ENCODE measurements around the gene THOP1.
A peak's percentile ranks its signal among the peaks of the same experiment; 100 is the strongest.

THOP1 gene

GRCh38 chr19:2785244-2785997 lies at the start of gene THOP1:
Gene THOP1 (plus strand): TSS chr19:2785503. CDS start chr19:2785663, 160 bp downstream.
- peak; percentile 100 for DNase-seq (ENCODE audit: low spot score)

DNA sequence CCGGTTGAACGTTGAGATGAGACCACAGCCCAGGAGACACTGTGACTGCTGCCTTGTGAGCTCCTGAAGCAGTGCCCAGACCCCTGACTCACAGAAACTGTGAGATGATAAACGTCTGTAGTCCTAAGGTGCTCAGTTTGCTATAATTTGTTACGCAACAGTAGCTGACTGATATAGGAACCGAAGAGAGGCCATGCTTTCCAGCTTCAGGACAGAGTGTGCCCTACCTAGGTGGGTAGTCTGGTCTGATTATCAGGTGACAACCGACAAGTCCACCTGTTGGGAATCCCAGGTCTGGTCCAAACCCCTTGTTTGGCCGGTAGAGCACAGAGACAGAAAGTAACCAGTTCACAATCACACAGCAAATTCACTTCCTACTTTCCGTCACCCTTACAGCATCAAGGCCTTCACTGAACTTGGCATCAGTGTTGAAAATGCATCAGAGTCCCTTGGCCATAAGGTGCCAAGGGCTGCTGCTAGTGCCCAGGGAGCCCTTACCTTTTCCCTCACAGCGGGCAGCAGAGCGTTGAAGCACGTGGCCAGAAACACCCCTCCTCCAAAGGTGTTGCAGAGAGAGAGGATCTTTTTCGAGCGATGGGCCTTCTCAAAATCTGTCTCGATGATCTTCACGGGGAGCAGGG lies 48.6 kb upstream of the THOP1 start:
- DNase-seq (ENCODE audit: low spot score) = no peak

DNA sequence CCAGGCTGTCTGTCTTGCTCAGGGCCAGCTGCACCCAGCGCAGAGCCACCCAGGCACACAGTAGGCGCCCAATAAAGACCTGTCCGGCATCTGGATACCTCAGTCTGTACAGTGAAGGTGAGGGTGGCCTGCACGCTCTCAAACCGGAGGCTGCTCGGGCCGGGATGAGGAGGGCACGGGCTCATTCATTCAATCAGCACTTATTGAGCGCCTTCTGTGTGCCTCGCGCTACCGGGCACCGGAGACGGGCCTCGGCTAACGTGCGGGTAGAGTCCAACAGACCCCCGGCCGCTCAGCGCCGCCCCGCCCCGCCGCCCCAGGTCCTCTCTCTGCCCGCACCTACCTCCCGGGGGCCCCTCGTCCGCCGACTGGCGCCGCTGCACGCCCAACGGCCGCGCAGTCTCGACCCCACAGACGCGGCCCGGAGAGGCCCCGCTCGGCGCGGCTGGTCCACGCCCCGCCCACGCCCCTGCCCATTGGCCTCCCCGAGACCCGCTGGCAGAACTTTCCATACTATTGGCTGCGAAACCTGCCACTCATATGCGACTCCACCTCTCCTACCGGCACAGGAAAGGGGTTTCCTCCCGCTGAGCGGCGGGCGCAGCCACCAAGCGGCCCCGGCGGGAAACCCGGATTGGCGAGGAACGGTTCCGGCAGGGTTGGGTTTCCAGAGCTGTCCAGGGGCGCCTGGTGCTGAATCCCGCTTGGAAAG lies 45.5 kb upstream of the THOP1 start, which contains the start of gene SLC39A3:
SLC39A3 (minus strand) TSS at position 416 of the 712 bp plus-strand sequence. CDS start 2,760 bp downstream, outside the sequence.
- DNase-seq (ENCODE audit: low spot score) = peak; percentile 100

- no peak for DNase-seq (ENCODE audit: low spot score)
Observed at GRCh38 chr19:2740314-2740656, 45.0 kb upstream of the THOP1 start.

DNA sequence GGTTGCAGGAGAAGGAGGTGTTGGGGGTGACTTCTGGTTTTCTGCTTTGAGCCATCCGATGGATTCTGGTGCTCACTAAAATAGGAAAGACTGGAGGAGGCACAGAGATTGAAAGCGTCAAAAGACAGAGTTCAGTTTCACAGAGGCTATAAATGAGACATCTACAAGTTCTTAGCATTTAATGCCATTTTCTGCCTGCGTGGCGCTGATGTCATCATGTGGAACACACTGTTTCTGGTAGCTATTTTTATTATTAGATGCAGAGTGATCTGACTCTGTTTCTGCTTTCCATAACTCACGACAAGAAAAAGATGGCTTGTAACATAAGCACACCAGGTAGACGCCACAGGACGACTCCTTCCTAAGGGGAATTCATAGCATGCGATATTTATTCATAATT lies 42.2 kb upstream of the THOP1 start:
- no peak for DNase-seq (ENCODE audit: low spot score)

DNA sequence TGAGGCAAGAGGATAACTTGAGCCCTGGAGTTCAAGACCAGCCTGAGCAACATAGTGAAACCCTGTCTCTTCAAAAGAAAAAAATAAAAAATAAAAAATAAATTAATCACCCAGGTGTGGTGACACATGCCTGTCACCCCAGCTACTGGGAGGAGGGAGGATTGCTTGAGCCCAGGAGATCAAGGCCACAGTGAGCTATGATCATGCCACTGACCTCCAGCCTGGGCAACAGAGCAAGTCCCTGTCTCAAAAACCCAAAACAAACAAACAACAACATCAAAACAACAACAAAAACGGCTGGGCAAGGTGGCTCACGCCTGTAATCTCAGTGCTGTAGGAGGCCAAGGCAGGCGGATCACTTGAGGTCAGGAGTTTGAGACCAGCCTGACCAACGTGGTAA lies 41.2 kb upstream of the THOP1 start:
- no peak for DNase-seq (ENCODE audit: low spot score)

- DNase-seq (ENCODE audit: low spot score) = no peak
Observed at GRCh38 chr19:2747349-2747748, 38.0 kb upstream of the THOP1 start.

DNA sequence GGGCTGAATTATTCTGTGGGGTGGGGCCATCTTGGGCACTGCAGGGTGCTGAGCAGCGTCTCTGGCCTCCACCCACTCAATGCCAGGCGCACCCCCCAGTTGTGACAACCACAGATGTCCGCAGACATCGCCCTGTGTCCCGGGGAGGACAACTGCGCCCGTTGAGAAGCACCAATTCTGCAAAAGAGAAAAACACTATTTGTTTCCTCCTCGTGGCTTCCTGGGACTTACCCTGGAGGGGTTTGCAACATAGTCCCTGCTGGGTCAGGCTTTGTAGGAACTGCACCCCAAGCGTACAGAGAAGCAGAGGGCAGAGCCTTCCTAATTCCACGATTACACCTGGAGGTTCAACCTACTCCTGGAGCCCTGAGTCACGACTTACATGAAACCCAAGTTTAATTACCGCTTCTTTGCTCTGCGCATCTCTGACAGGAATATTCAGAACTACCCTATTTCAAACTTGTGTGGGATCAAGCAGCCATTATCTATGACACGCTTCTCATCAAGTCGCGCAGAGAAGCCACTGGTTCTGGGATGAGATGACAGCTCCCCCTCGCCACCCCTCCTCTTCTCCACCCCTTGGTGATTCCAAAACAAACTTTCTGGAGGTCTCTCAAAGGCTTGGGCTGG lies 34.4 kb upstream of the THOP1 start:
- DNase-seq (ENCODE audit: low spot score) = no peak

DNA sequence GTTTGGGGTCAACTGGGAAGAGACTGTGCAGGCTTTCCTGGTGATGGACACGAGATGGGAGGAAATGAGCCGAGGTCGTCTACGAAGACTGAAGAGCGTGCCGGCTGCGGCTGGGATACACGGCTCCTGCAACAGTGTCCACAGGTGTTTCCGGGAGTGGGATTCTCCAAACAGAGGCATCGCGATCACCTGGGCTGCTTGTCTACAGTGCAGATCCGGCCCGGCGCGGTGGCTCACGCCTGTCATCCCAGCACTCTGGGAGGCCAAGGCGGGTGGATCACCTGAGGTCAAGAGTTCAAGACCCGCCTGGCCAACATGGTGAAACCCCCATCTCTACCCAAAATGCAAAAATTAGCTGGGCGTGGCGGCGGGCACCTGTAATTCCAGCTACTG lies 33.9 kb upstream of the THOP1 start:
- DNase-seq (ENCODE audit: low spot score) = no peak

DNA sequence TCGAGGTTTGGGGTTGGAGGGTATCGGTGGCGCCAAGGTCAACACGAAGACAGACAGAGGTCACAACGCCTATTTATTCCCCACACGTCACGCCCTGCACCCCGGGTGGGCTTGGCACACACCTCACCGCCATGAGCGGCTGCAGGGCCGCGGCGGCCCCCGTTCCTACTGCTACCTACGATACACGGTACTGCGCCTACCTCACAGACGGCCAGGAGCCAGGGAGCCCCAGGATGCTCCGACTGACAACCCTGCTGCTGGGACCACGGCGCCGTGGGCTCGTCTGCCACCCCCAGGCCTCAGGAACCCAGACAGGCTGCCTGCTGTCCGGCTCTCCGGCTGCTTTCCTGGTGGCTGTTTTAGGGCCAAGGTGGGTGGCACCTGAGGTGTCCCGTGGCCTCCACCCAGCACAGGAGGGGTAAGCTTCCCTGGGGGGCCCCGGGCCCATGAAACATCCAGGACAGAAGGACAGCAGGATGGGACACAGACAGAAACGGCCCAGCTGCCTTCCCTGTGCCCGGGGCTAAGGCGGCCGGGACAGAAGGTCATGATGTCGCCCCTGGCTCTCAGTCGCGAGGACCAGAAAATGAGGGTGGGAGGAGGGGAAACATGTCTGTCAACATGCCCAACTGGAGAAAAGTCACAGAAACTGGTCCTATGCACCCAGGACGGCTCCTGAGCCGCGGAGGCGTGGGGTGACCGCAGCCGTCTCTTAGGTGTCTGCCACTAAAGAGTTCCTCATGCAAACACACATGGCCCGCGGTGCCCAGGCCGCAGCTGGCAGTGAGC lies 30.4 kb upstream of the THOP1 start:
- DNase-seq (ENCODE audit: low spot score) = no peak

DNA sequence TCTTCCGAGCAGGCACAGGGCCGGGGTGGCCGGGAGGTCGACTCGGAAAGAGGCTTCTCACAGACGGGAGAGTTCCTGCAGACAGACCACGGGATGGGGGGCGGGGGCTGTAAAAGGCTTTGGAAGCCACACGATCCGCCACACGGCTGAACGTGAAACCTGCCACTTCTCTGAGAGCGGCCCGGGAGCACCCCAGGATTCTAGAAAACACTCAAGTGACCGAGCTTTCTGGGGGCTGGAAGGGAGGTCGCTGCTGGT lies 29.9 kb upstream of the THOP1 start:
- DNase-seq (ENCODE audit: low spot score) = no peak

GRCh38 chr19:2755811-2756210 lies 29.5 kb upstream of the THOP1 start:
- DNase-seq (ENCODE audit: low spot score) = no peak

- DNase-seq (ENCODE audit: low spot score) = no peak
Observed at GRCh38 chr19:2756477-2756876, 28.8 kb upstream of the THOP1 start.

GRCh38 chr19:2756921-2757881 lies 28.1 kb upstream of the THOP1 start:
- no peak for DNase-seq (ENCODE audit: low spot score)

- no peak for DNase-seq (ENCODE audit: low spot score)
Observed at GRCh38 chr19:2758601-2759313, 26.5 kb upstream of the THOP1 start.

DNA sequence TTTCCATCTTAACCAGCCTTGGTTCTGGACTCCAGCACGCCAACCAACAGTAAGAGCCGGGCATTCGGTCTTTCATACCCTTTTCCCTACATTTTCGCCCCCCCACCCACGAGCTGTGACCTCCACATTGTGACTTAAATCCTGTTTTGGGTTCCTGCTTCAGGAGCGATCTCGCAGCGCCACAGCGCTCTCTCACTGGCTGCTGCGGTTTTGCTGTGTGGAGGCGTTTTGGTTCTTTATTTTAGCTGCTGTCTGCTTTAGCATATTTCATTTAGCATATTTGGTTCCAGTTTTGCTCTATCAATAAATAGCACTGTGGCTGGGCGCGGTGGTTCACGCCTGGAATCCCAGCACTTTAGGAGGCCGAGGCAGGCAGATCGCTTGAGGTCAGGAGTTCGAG lies 25.9 kb upstream of the THOP1 start:
- no peak for DNase-seq (ENCODE audit: low spot score)

DNA sequence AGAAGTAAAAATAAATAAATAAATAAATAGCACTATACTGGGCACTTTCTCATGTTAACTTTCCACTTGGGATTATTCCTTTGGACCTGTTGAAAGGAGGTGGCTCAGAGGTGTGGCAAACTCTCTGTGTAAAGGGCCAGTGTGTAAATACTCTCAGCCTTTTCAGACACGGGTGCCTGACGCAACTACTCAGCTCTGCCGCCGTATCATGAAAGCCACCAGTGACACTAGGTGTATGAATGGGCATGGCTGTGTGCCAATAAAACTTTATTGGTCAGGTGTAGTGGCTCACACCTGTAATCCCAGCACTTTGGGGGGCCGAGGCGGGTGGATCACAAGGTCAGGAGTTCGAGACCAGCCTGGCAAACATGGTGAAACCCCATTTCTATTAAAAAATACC lies 25.3 kb upstream of the THOP1 start:
- DNase-seq (ENCODE audit: low spot score) = no peak

DNA sequence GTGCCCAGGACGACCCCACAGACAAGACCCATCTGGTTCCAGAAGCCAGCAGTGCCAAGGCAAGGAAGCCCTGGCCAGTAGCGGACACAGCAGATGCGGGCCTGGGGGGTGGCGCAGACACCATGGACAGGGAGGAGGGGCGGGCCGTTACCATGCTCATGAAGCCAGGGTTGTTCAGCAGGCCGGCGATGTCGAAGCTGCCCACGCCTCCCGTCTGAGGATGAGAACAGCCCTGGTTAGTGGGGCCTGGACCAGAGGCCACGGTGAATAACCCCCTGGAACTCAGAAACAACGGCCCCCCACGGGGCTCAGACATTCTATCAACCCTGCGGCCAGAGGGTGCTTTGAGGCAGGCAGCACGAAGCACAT lies 24.0 kb upstream of the THOP1 start:
- no peak for DNase-seq (ENCODE audit: low spot score)

GRCh38 chr19:2761876-2762782 lies 23.2 kb upstream of the THOP1 start:
- no peak for DNase-seq (ENCODE audit: low spot score)
